Ovary (tissue), 3 donors: ENCODE measurements around the gene CSMD2.

ENCODE experiments used
- EP300 ChIP-seq: sonication (generic); formaldehyde crosslinking; IDR thresholded peaks from one replicate; pipeline ENCODE4 v1.6.1; 2017; ENCODE audit warnings: antibody characterized with exemption
- POLR2A ChIP-seq: fragments of 450-650 bp; IDR thresholded peaks from one replicate; pipeline ENCODE4 v1.6.1; 2017; ENCODE audit warnings: antibody characterized with exemption, mild to moderate bottlenecking, moderate library complexity
- TF ChIP-seq, protein P1 (sequence below), 3 donors: fragments of 450-650 bp in 2 of 3; fragments of 200-600 bp in 1 of 3; IDR thresholded peaks; one replicate each; pipeline versions ENCODE4 v1.5.1 to v1.8.0; 2016 to 2022; ENCODE audit warnings: antibody characterized with exemption in 3 of 3, mild to moderate bottlenecking in 1 of 3
- donor health status: DM: no; HTN: no; CAD: no.

GRCh38 chr1:33782776-33783175, 382.3 kb downstream of the CSMD2 start:
- TF ChIP-seq, protein P1, sequence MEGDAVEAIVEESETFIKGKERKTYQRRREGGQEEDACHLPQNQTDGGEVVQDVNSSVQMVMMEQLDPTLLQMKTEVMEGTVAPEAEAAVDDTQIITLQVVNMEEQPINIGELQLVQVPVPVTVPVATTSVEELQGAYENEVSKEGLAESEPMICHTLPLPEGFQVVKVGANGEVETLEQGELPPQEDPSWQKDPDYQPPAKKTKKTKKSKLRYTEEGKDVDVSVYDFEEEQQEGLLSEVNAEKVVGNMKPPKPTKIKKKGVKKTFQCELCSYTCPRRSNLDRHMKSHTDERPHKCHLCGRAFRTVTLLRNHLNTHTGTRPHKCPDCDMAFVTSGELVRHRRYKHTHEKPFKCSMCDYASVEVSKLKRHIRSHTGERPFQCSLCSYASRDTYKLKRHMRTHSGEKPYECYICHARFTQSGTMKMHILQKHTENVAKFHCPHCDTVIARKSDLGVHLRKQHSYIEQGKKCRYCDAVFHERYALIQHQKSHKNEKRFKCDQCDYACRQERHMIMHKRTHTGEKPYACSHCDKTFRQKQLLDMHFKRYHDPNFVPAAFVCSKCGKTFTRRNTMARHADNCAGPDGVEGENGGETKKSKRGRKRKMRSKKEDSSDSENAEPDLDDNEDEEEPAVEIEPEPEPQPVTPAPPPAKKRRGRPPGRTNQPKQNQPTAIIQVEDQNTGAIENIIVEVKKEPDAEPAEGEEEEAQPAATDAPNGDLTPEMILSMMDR (IDR thresholded peaks at IDR 0.05): no peak
- TF ChIP-seq EP300 (no peak), POLR2A (no peak)
